ENCODE results near the gene FAM118B.

FAM118B gene

GRCh38 chr11:126165757-126166156 lies 45.8 kb upstream of the FAM118B start:
- no peak for DNase-seq (ENCODE audit: low read depth)
- TF ChIP-seq CTCF (IDR thresholded peaks at IDR 0.05; ENCODE audit: low read depth, low read length, missing control alignments), result no peak
- no peak overlapping the region for H3K4me3 ChIP-seq (ENCODE audit: low read depth, low read length)

- DNase-seq (ENCODE audit: low read depth), result no peak
- no peak overlapping the region for H3K4me3 ChIP-seq (ENCODE audit: low read depth, low read length)
- no peak for TF ChIP-seq CTCF (IDR thresholded peaks at IDR 0.05; ENCODE audit: low read depth, low read length, missing control alignments)
Measured at GRCh38 chr11:126166413-126166812, 45.2 kb upstream of the FAM118B start.

GRCh38 chr11:126167488-126167887 lies 44.1 kb upstream of the FAM118B start:
- no peak for DNase-seq (ENCODE audit: low read depth)
- TF ChIP-seq CTCF (IDR thresholded peaks at IDR 0.05; ENCODE audit: low read depth, low read length, missing control alignments), result no peak
- no peak overlapping the region for H3K4me3 ChIP-seq (ENCODE audit: low read depth, low read length)

GRCh38 chr11:126169291-126169690 lies 42.3 kb upstream of the FAM118B start:
- no peak for TF ChIP-seq CTCF (IDR thresholded peaks at IDR 0.05; ENCODE audit: low read depth, low read length, missing control alignments)
- no peak for DNase-seq (ENCODE audit: low read depth)
- no peak overlapping the region for H3K4me3 ChIP-seq (ENCODE audit: low read depth, low read length)

GRCh38 chr11:126172596-126173038 lies 39.0 kb upstream of the FAM118B start:
- H3K4me3 ChIP-seq (ENCODE audit: low read depth, low read length), result no peak overlapping the region
- no peak for DNase-seq (ENCODE audit: low read depth)
- TF ChIP-seq CTCF (IDR thresholded peaks at IDR 0.05; ENCODE audit: low read depth, low read length, missing control alignments), result no peak

GRCh38 chr11:126173257-126173656 lies 38.3 kb upstream of the FAM118B start:
- no peak overlapping the region for H3K4me3 ChIP-seq (ENCODE audit: low read depth, low read length)
- DNase-seq (ENCODE audit: low read depth), result no peak
- no peak for TF ChIP-seq CTCF (IDR thresholded peaks at IDR 0.05; ENCODE audit: low read depth, low read length, missing control alignments)

- no peak for DNase-seq (ENCODE audit: low read depth)
- no peak for TF ChIP-seq CTCF (IDR thresholded peaks at IDR 0.05; ENCODE audit: low read depth, low read length, missing control alignments)
- H3K4me3 ChIP-seq (ENCODE audit: low read depth, low read length), result no peak overlapping the region
Measured at GRCh38 chr11:126174816-126175215, 36.8 kb upstream of the FAM118B start.
